HG03159 (cell line): ENCODE measurements around the gene CCDC68.
"Not testable (repeated sequence)": the region's sequence is repeated elsewhere in the genome, so short reads cannot be mapped to it uniquely, and the experiment has no call there.

Experiments
- ATAC-seq: cut with Tn5 transposase; IDR thresholded peaks from one replicate; pipeline ENCODE4 v1.9.1; 2021; ENCODE audit warnings: mild to moderate bottlenecking, moderate library complexity; ENCODE audit not compliant: unreplicated experiment

The CCDC68 gene, protein sequence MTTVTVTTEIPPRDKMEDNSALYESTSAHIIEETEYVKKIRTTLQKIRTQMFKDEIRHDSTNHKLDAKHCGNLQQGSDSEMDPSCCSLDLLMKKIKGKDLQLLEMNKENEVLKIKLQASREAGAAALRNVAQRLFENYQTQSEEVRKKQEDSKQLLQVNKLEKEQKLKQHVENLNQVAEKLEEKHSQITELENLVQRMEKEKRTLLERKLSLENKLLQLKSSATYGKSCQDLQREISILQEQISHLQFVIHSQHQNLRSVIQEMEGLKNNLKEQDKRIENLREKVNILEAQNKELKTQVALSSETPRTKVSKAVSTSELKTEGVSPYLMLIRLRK

DNA sequence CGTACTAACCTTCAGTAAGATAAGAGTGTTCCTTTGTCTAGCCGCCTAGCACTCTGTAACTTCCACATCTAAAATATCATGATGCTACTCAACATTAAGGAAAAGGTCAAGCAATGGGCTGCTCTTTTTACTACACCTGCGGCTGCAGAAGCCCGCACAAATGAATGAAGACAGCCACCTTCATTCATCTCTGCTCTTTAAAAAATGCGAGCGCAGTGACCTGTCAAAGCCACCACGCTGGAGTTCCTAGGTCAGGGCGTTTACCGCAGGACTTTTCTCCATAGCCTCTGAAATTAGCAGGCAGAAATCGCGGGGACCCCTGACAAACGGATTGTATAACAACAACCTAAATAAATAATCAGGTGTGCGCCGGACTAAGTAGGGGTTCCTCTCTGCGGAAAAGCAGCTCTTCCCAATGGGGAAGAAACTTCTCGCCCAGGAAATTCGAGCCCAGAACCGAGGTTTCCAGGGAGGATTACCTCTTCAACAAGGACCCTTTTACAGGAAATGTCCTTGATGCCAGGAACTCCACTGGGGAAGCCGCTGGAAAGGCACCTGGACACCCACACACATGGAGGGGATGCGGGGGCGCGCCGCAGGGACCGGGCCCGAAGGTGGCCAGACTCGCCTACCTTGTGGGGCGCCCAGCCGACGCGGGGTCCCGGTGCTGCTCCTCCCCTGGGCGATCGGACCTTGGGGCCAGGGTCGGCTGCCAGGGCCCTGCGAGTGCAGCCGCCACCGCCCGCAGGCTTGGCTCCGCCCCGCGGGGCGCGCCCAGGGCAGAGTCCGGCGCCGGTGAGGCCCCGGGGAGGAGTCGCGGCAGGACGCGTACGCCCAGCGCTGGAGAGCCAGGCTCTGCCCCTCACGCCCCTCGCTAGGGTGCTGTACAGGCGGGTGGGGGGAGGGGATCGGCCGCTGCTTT lies at the start of gene CCDC68:
Gene CCDC68, minus strand, starts transcription at position 758 of the 922 bp plus-strand sequence. CDS start 16,670 bp downstream, outside the sequence.
- ATAC-seq, result no peak

DNA sequence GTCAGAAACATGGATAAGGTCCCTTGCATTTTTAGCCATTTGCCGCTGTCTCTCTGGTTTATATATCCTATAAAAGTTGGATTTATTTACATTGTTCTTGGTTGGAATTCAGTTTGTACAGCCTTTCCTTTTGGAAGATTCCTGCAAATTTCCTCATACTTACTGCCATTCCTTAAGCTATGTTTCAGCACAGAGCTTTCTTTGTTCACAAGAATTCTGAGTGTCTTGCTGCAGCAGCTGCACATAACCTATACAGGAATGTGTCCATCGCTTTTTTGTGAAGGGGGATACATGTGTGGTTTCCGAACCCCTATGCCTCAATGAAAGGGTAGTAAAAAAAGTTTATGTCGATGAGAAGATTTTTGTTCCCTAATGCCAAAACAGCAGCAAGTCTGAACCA lies 48.3 kb upstream of the CCDC68 start:
- ATAC-seq, result no peak

DNA sequence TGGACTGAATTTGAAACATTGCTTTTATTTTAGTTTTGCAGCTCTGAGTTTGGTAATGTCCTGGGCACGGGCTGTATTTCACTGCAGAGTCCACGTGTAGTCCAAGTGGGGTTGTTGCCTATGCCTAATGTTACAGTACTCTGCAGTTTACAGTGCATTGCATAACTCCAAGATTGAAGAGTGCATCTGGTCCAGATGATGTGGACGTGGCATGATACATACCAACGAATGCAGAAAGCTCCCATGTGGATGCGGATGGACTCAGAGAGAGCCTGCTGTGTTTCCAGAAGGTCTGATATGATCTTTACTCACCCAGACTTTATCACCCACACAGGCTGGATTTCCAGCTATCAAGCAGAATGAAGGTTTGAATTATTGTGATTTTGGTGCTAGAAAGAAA lies 44.4 kb upstream of the CCDC68 start:
- no peak for ATAC-seq

DNA sequence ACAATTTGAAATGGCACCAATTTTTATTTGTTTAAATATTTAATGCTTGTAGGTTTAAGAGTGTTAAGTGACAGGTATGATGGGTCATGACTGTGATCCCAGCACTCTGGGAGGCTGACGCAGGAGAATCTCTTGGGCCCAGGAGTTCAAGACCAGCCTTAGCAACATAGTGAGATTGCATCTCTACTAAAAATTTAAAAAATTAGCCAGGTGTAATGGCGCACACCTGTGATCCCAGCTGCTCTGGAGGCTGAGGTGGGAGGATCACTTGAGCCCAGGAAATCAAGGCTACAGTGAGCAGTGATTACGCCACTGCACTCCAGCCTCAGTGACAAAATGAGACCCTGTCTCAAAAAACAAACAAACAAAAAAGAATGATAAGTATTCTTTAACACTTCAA lies 43.0 kb upstream of the CCDC68 start:
- ATAC-seq, result no peak

DNA sequence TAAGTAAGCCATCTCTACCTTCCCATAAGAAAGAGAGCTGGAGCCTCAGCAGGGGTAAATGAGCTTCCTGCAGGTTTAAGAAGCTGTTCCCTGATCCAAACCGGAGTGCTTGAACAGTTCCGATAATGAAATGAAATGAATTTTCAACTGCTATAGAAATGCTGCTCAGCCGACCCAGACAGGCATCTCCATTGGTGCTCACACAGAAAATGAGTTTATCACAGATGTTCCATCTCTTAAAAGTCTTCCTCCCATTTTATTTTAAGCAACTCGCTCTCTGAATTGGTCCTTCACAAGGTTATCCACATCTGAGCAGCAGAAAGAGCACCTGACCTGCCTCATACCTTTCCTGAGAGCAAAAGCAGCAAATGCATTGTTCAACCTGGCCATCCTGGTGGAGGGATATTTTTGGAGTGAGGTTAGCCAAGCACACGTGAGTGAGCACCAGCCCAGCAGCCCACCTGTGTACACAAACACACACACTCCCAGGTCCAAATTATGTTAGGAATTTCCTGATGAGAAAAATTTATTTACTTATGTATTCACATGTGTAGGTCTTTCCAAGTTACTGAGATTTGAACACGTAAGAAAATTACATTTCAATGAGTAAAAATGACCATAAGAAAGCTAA lies 42.2 kb upstream of the CCDC68 start:
- ATAC-seq, result no peak

DNA sequence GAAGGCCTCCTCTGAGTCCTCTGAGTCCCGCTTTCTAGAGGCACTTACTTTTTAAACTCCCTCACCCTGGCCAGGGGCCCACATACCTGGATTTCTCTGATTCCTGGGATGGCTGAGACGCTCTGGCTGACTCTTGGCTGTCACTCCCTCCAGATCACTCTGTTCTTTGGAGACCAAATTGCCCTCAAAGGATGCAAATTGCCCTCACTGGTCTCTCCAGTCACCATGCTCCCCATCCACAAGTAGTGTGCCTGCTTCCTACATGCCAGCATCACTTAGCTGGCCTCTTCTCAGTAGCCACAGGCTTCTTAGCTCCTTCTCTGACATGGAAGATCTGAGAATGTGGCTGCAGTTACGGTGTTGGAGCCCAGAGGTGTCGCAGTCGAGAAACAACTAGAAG lies 41.3 kb upstream of the CCDC68 start:
- no peak for ATAC-seq

DNA sequence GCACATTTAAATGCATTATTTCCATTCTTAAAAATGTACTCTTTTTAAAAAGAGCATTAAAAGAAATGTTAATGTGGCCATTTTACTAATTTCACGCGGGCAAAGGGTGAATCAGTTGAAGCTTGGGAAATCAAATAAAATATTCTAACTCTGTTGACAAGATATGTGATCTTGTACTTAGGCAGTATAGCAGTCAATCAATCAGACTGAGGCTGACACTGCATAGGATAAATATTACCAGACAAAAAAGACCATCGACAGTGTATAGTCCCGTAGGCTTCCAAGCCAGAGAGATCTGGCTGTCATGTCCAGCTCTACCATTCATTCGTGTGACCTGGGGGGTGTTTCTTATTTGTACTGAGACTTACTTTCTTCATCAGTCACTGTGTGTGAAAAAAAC lies 39.8 kb upstream of the CCDC68 start:
- no peak for ATAC-seq

DNA sequence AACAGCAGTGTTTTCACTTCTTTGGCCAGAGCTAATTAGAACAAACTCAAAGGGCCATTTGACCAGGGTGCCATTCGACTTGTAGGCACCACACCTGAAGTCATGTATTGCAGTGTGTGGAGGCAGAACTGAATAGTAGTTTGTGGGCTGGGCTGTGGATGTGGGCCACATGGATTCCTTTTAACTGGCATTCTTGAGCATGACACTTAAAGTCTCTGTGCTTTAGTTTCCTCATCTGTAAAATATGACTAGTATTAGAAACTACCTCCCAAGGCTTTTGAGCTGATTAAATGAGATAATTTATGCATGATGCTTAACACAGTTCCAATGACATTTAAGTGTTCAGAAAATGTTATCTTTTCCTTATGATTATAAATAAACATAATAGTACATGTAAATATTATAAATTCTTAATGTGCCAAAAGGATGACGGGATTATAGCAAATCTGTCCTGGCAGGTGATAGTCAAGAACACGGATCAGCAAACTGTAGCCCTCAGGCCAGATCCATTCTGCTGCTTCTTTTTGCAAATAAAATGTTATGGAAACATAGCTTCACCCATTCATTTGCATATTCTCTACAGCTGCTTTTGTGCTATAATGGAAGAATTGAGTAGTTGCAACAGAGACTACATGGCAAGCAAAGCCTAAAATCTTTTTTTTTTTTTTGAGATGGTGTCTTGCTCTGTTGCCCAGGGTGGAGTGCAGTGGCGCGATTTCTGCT lies 36.3 kb upstream of the CCDC68 start:
- no peak for ATAC-seq

DNA sequence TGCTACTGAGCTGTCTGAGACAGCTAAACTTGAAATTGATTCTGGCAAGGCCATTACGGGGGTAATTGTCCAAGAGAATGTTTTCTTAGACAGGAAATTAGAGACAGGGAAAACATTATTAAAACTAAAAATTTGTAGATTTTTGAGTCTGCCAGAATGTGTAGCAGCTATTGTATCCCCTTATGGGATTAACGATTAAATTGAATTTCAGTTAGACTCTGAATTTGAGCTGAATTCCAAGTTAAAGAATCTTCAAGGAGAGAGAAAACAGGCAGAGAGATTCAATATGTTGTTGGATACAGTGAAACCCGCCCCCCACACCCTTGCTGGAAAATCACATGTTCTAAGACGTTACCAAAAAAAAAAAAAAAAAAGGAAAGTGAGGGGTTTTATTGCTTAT lies 32.7 kb upstream of the CCDC68 start:
- no peak for ATAC-seq

DNA sequence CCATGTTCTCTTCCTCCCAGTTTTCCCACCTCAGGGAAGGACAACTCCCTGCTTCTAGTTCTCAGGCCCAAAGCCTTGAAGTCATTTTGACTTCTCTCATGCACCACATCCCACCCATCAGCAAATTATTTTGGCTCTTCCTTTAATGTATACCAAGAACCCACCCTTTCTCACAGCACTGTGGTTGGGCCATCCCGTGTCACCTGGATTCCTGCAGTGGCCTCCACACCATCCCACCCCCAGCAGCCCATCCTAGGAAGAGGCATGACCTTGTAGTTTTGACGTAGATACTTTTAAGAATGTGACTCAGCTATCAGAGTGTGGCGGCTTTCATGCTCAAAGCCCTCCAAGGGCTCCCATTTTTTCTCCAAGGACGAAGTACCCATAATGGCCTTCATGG lies 25.6 kb upstream of the CCDC68 start:
- no peak for ATAC-seq

DNA sequence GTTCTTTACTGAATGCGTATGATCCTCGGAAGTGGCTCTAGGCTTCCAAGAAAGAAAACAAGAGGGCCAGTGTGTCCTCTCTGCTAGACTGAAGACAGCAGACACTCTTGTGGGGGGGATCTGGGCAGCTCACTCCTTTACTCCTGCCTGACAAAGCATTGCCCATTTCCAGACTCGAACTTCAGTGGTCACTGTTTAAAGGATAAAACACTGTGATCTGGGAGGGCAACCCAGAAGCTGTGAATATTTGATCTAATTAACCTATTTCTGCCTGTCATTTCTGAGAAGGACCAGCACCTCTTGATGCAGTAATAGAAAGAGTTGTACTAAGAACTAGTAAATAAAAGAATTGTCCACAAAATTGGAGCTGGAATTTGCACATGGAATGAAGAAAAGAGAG lies 24.5 kb upstream of the CCDC68 start:
- ATAC-seq, result no peak

DNA sequence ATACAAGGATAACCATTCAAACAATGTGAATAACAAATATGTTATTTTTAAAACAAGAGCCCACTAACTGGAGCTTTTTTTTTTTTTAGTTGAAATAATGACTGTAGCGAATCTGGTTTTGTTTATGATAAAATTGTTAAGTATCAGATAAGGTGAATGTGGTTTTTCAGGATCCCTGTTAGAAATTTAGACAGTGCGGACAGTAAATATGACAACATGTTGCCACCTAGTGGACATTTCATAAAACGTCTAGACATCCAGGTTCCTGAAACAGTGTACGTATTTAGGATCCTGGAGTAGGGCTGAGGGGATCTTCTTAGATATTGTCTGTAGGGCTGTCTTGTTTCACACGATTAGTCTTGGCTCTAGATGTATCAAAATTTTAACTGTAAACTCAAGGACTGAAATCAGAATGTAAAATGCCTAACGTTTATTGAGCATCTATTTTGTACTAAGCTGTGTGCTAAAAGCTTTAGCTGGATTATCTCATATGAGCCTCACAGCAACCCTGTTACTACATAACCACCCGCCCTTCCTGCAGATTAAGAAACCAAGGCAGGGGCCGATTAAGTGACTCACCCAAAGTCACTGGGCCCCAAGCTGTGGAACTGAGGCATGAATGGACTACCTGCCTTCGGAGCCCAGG lies 23.9 kb upstream of the CCDC68 start:
- ATAC-seq, result peak; percentile 82

DNA sequence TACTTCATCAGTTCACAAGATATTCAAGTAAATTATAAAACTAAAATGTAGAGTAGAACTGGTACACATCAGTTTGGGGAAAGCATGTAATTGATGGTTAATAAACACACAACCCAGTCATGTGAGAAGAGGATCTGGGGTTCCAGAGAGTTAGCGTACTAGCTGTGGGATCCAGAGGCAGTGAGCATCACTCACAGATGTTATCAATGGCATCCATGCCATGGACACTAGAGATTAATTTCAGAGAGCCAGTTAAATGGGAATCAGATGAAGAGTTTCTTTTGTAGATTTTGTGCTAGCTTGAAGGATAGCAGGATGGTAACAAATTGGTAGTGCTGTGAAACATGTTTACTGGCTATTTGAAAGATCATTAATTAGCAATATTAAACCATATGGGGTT lies 21.8 kb upstream of the CCDC68 start:
- no peak for ATAC-seq

DNA sequence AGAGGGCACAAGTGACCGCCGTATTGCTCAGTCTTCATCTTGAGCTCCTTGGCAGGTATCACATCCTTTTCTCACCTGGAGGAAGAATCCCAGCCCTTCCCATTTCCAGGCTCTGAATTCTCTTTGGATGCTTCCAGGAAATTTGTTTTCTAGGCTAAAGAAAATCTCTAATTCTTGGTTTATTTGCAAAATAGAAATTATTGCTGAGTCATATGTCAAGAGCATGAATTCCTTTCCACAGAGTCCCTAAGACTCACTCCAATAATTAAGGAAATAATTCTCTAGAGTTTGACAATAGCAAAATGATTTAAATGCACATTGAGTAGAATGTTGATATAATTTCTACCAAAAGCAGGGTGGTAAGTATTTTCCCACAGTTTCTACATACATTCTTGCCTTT lies 16.3 kb upstream of the CCDC68 start:
- ATAC-seq, result no peak

DNA sequence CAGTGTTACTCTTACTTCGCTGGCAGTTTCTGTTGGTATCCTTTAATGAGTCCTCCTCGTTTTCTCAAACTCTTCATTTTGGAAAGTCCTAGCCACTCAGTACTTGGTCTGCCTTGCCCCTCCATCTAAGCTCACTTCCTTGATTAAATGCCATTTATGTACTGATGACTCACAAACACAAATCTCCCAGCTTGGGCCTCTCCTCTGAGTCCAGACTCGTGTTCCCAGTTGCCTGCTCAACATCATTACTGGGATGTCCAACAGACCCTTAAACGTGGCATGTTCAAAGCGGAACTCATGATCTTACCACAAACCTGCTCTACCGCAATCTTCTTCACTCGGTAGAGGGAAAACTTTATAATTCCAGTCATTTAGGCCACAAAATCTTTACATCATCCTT lies 13.8 kb upstream of the CCDC68 start:
- no peak for ATAC-seq

DNA sequence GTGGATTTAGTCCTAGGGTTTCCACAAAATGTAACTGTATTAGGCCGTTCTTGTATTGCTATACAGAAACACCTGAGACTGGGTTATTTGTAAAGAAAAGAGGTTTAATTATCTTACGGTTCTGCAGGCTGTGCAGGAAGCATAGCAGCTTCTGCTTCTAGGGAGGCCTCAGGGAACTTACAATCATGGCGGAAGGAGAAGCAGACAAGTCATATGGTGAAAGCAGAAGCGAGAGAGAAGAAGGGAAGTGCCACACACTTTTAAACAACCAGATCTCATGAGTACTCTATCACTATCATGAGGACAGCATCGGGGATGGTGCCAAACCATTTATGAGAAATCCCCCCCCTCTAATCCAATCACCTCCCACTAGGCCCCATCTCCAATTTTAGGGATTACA lies 9.5 kb upstream of the CCDC68 start:
- no peak for ATAC-seq

DNA sequence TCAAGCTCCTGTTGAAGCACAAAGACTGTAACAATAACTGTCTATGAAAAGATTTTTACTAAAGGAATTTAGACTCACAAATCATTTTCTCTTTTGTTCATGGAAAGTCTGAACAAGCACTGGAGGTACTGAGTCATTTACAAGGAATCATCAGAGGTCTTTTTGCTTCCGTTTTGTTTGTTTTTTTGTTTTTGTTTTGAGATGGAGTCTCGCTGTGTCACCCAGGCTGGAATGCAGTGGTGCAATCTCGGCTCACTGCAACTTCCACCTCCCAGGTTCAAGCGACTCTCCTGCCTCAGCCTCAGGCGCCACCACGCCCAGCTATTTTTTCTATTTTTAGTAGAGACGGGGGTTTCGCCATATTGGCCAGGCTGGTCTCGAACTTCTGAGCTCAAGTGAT lies 9.0 kb upstream of the CCDC68 start:
- ATAC-seq, result not testable (repeated sequence)

DNA sequence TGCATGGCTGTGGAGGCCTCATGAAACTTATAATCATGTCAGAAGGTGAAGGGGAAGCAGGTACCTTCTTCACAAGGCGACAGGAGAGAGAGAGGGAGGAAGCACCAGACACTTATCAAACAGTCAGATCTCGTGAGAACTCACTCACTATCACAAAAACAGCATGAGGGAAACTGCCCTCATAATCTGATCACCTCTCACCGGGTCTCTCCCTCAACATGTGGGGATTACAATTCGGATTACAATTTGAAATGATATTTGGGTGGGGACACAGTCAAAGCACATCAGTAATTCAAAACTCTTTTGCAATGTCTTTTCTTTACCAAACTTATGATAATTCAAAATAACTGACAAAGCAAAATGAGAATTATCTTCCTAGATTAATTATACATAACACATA lies 8.5 kb upstream of the CCDC68 start:
- ATAC-seq, result no peak

DNA sequence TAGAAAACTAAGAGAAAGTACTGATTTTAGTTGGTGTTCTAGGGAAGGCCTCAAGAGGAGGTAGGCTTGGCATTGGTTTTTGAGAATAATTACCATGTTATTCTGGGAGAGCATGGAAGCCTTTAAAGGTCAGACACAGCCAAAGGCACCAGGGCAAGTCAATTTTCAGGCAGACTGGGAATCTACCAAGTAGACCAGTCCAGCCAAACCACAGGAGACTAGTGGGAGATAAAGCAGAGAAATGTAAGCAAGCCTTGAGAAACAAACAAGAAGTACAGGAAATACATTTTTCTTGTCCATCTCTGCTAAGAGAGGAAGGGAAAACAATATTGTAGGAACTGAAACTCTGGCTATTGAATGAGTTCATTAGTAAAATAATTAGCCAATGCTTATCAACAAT lies 5.5 kb upstream of the CCDC68 start:
- ATAC-seq, result no peak

DNA sequence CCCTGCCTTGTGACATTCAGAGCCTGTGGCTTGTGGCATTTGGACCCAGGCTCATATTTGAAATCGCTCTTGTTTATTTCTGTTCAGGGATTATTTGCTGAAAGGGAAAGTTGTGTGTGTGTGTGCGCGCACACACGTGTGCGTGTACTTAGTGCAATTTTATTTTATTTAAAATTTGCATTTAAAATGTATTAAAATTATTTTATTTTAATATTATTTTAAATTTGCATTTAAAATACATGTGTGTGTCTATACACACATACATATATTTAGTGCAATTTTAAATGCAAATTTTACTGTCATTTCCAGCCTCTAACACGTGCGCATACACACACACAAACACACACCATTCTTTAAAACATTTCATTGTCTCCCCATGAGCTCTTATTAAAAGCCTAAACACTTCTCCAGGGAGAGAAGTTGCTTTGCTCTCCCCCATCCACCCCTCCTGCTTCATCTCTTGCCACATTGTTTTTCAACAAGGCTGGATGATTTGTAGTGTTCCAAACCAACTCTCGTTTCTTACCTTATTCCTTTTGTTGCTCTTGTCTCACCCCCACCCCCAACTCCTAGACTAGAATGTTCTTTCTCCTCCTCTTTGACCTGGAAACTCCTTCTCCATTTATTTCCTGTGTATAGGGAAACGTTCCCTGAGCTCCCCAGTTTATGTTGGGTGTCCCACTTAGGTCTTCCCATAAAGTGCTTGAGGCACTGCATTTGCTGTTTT lies 3.8 kb upstream of the CCDC68 start:
- ATAC-seq, result no peak
